ENCODE measurements around the gene WRNIP1. TPM values are rescaled to one million over a fixed set of nuclear protein-coding genes. Genes with fewer than 3 reads are reported as not detected.

Gene WRNIP1
- total RNA-seq, 1 experiment from 2014 or later, result 36.3 TPM

- DNase-seq (ENCODE audit: low spot score) (no peak), ATAC-seq (no peak)
- ChIA-PET POLR2A (no interaction called here), CTCF (no interaction called here)
- Mint-ChIP-seq H3K27me3 (ENCODE audit: low read depth) (no peaks in the 10 kb centered on the region), H3K4me3 (no peak overlapping the region), H3K36me3 (no peaks in the 10 kb centered on the region), H3K27ac (no peak overlapping the region), H3K9me3 (no peaks in the 10 kb centered on the region; the same call in 1 of the 2 replicates), H3K4me1 (peaks cover 26% of the 10 kb centered on the region)
- TF ChIP-seq, protein P1, sequence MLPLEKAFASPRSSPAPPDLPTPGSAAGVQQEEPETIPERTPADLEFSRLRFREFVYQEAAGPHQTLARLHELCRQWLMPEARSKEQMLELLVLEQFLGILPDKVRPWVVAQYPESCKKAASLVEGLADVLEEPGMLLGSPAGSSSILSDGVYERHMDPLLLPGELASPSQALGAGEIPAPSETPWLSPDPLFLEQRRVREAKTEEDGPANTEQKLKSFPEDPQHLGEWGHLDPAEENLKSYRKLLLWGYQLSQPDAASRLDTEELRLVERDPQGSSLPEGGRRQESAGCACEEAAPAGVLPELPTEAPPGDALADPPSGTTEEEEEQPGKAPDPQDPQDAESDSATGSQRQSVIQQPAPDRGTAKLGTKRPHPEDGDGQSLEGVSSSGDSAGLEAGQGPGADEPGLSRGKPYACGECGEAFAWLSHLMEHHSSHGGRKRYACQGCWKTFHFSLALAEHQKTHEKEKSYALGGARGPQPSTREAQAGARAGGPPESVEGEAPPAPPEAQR (CRISPR knock-in tag; IDR thresholded peaks at IDR 0.05), result no peak
- TF ChIP-seq, protein P2, sequence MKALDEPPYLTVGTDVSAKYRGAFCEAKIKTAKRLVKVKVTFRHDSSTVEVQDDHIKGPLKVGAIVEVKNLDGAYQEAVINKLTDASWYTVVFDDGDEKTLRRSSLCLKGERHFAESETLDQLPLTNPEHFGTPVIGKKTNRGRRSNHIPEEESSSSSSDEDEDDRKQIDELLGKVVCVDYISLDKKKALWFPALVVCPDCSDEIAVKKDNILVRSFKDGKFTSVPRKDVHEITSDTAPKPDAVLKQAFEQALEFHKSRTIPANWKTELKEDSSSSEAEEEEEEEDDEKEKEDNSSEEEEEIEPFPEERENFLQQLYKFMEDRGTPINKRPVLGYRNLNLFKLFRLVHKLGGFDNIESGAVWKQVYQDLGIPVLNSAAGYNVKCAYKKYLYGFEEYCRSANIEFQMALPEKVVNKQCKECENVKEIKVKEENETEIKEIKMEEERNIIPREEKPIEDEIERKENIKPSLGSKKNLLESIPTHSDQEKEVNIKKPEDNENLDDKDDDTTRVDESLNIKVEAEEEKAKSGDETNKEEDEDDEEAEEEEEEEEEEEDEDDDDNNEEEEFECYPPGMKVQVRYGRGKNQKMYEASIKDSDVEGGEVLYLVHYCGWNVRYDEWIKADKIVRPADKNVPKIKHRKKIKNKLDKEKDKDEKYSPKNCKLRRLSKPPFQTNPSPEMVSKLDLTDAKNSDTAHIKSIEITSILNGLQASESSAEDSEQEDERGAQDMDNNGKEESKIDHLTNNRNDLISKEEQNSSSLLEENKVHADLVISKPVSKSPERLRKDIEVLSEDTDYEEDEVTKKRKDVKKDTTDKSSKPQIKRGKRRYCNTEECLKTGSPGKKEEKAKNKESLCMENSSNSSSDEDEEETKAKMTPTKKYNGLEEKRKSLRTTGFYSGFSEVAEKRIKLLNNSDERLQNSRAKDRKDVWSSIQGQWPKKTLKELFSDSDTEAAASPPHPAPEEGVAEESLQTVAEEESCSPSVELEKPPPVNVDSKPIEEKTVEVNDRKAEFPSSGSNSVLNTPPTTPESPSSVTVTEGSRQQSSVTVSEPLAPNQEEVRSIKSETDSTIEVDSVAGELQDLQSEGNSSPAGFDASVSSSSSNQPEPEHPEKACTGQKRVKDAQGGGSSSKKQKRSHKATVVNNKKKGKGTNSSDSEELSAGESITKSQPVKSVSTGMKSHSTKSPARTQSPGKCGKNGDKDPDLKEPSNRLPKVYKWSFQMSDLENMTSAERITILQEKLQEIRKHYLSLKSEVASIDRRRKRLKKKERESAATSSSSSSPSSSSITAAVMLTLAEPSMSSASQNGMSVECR (CRISPR knock-in tag; IDR thresholded peaks at IDR 0.05; ENCODE audit: borderline replicate concordance), result no peak
- TF ChIP-seq RELA (CRISPR knock-in tag; IDR thresholded peaks at IDR 0.05; ENCODE audit: borderline replicate concordance) (no peak), FOXJ3 (CRISPR knock-in tag; IDR thresholded peaks at IDR 0.05; ENCODE audit: borderline replicate concordance) (no peak), ERG (CRISPR knock-in tag; IDR thresholded peaks at IDR 0.05) (no peak), ETV6 (CRISPR knock-in tag; IDR thresholded peaks at IDR 0.05) (no peak), MXD4 (CRISPR knock-in tag; IDR thresholded peaks at IDR 0.05; ENCODE audit: borderline replicate concordance) (no peak), CREB1 (CRISPR knock-in tag; IDR thresholded peaks at IDR 0.05) (no peak), ESRRA (CRISPR knock-in tag; IDR thresholded peaks at IDR 0.05; ENCODE audit: borderline replicate concordance) (no peak), AFF4 (CRISPR knock-in tag; IDR thresholded peaks at IDR 0.05; ENCODE audit: borderline replicate concordance) (no peak), USF2 (CRISPR knock-in tag; IDR thresholded peaks at IDR 0.05) (no peak), HMGXB4 (CRISPR knock-in tag; IDR thresholded peaks at IDR 0.05) (no peak)
- TF ChIP-seq, protein P3, sequence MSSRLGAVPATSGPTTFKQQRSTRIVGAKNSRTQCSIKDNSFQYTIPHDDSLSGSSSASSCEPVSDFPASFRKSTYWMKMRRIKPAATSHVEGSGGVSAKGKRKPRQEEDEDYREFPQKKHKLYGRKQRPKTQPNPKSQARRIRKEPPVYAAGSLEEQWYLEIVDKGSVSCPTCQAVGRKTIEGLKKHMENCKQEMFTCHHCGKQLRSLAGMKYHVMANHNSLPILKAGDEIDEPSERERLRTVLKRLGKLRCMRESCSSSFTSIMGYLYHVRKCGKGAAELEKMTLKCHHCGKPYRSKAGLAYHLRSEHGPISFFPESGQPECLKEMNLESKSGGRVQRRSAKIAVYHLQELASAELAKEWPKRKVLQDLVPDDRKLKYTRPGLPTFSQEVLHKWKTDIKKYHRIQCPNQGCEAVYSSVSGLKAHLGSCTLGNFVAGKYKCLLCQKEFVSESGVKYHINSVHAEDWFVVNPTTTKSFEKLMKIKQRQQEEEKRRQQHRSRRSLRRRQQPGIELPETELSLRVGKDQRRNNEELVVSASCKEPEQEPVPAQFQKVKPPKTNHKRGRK (CRISPR knock-in tag; IDR thresholded peaks at IDR 0.05; ENCODE audit: borderline replicate concordance), result no peak
- TF ChIP-seq, protein P4, sequence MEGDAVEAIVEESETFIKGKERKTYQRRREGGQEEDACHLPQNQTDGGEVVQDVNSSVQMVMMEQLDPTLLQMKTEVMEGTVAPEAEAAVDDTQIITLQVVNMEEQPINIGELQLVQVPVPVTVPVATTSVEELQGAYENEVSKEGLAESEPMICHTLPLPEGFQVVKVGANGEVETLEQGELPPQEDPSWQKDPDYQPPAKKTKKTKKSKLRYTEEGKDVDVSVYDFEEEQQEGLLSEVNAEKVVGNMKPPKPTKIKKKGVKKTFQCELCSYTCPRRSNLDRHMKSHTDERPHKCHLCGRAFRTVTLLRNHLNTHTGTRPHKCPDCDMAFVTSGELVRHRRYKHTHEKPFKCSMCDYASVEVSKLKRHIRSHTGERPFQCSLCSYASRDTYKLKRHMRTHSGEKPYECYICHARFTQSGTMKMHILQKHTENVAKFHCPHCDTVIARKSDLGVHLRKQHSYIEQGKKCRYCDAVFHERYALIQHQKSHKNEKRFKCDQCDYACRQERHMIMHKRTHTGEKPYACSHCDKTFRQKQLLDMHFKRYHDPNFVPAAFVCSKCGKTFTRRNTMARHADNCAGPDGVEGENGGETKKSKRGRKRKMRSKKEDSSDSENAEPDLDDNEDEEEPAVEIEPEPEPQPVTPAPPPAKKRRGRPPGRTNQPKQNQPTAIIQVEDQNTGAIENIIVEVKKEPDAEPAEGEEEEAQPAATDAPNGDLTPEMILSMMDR (IDR thresholded peaks at IDR 0.05), result no peak
- TF ChIP-seq, protein P5, sequence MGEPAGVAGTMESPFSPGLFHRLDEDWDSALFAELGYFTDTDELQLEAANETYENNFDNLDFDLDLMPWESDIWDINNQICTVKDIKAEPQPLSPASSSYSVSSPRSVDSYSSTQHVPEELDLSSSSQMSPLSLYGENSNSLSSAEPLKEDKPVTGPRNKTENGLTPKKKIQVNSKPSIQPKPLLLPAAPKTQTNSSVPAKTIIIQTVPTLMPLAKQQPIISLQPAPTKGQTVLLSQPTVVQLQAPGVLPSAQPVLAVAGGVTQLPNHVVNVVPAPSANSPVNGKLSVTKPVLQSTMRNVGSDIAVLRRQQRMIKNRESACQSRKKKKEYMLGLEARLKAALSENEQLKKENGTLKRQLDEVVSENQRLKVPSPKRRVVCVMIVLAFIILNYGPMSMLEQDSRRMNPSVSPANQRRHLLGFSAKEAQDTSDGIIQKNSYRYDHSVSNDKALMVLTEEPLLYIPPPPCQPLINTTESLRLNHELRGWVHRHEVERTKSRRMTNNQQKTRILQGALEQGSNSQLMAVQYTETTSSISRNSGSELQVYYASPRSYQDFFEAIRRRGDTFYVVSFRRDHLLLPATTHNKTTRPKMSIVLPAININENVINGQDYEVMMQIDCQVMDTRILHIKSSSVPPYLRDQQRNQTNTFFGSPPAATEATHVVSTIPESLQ (CRISPR knock-in tag; IDR thresholded peaks at IDR 0.05), result no peak
Observed at GRCh38 chr6:2741756-2742155, 23.4 kb upstream of the WRNIP1 start.

Measured in WTC11 (cell line).